GM12878 (cell line): ENCODE measurements around the gene LST1. TPM values are rescaled to one million over a fixed set of nuclear protein-coding genes. Genes with fewer than 3 reads are reported as not detected.

Experiments
- ATF7 ChIP-seq: fragments of 450-650 bp; IDR thresholded peaks from 2 replicates; pipeline ENCODE4 v1.6.1; 2016; ENCODE audit warnings: low read depth, mild to moderate bottlenecking
- BHLHE40 ChIP-seq, 2 experiments: fragments of 450-650 bp in 1 of 2; IDR thresholded peaks; 2 replicates each; pipeline ENCODE4 v1.6.1; 2011 to 2017; ENCODE audit warnings: low read depth in 2 of 2, borderline replicate concordance in 1 of 2, improper control_type of control experiment in 1 of 2, low read length in 1 of 2, mild to moderate bottlenecking in 1 of 2
- CHD2 ChIP-seq: IDR thresholded peaks from 2 replicates; pipeline ENCODE4 v1.6.1; 2011; ENCODE audit warnings: low read depth, low read length, improper control_type of control experiment, borderline replicate concordance
- ETV6 ChIP-seq, 2 experiments: fragments of 450-650 bp in 1 of 2; IDR thresholded peaks in 1 of 2; conservative IDR thresholded peaks in 1 of 2; 2 replicates each; pipeline ENCODE4 v1.6.1; 2014; ENCODE audit warnings: antibody characterized with exemption in 1 of 2, borderline replicate concordance in 1 of 2, low read depth in 1 of 2, mild to moderate bottlenecking in 1 of 2, moderate library complexity in 1 of 2
- IKZF1 ChIP-seq: fragments of 450-650 bp; conservative IDR thresholded peaks from 2 replicates; pipeline ENCODE4 v1.6.1; 2017; ENCODE audit warnings: antibody characterized with exemption, mild to moderate bottlenecking
- IRF4 ChIP-seq: IDR thresholded peaks from 2 replicates; pipeline ENCODE4 v1.6.1; 2011; ENCODE audit warnings: low read depth, low read length
- KAT2A ChIP-seq: conservative IDR thresholded peaks from 2 replicates; pipeline ENCODE4 v1.6.1; 2011; ENCODE audit warnings: low read depth, low read length; ENCODE audit not compliant: control insufficient read depth
- MAX ChIP-seq: IDR thresholded peaks from 2 replicates; pipeline ENCODE4 v1.6.1; 2012; ENCODE audit warnings: low read depth, low read length, improper control_type of control experiment
- MEF2B ChIP-seq: fragments of 450-650 bp; IDR thresholded peaks from 2 replicates; pipeline ENCODE4 v1.6.1; 2018; ENCODE audit warnings: mild to moderate bottlenecking, moderate library complexity; ENCODE audit not compliant: partially characterized antibody, poor library complexity, severe bottlenecking
- NRF1 ChIP-seq: conservative IDR thresholded peaks from 2 replicates; pipeline ENCODE4 v1.6.1; 2011; ENCODE audit warnings: mild to moderate bottlenecking, low read depth, low read length, improper control_type of control experiment
- PAX5 ChIP-seq: IDR thresholded peaks from 2 replicates; pipeline ENCODE4 v1.6.1; 2011; ENCODE audit warnings: low read depth, low read length, borderline replicate concordance
- POLR2AphosphoS5 ChIP-seq: IDR thresholded peaks from 2 replicates; pipeline ENCODE4 v1.6.1; 2011; ENCODE audit warnings: mild to moderate bottlenecking, low read length, inconsistent platforms
- PRDM15 ChIP-seq: fragments of 450-650 bp; formaldehyde crosslinking; IDR thresholded peaks from 2 replicates; pipeline ENCODE4 v1.4.0; 2020; ENCODE audit warnings: mild to moderate bottlenecking, moderate library complexity
- SKIL ChIP-seq: fragments of 450-650 bp; IDR thresholded peaks from 2 replicates; pipeline ENCODE4 v1.6.1; 2017; ENCODE audit warnings: mild to moderate bottlenecking, low read depth, inconsistent platforms; ENCODE audit not compliant: poor library complexity, severe bottlenecking
- SMC3 ChIP-seq: IDR thresholded peaks from 2 replicates; pipeline ENCODE4 v1.6.1; 2011; ENCODE audit warnings: low read length, improper control_type of control experiment, borderline replicate concordance
- SP1 ChIP-seq: IDR thresholded peaks from one replicate; pipeline ENCODE4 v1.6.1; 2011; ENCODE audit warnings: low read depth, low read length
- TCF12 ChIP-seq: IDR thresholded peaks from 2 replicates; pipeline ENCODE4 v1.6.1; 2011; ENCODE audit warnings: low read depth, mild to moderate bottlenecking, low read length
- ZNF687 ChIP-seq: fragments of 450-650 bp; IDR thresholded peaks from 2 replicates; pipeline ENCODE4 v1.6.1; 2017; ENCODE audit warnings: mild to moderate bottlenecking, moderate library complexity
- polyA plus RNA-seq, 11 experiments: library from polyadenylated mRNA; depleted of rRNA in 4 of 11; unstranded in 6 of 11; stranded (reverse) in 5 of 11; fragments of >200 nt; fragmentation: Nextera tagmentation in 4 of 11; fragmentation: Illumina TruSeq in 1 of 11; extraction: Ambion mirVana in 4 of 11; extraction: Trizol in 1 of 11; gene quantifications; 1 replicate in 1 of 11; 2 replicates in 10 of 11; pipeline versions ENCODE4 v1.2.1 to v1.2.3, GENCODE V29; 2011 to 2016; ENCODE audit warnings: inconsistent platforms in 2 of 11, missing spikeins in 2 of 11, low read depth in 1 of 11
- total RNA-seq, 4 experiments: library from RNA; depleted of rRNA in 3 of 4; stranded (reverse); fragments of >200 nt in 3 of 4; fragmentation: Illumina TruSeq in 1 of 4; extraction: Trizol in 1 of 4; gene quantifications; 2 replicates each; pipeline versions ENCODE4 v1.2.1 to v1.2.3, GENCODE V29; 2013 to 2021

The LST1 gene
- total and polyA plus RNA-seq, 10 of the 15 experiments (the other 5 are each of a cell fraction or from before 2014, with no cell fraction given) = 4.1 to 35.5 (median 16.4) TPM

GRCh38 chr6:31572041-31572911 lies 13.8 kb upstream of the LST1 start, which contains the start of gene LTA (continued):
- TF ChIP-seq ZNF687 (peak; percentile 97), TCF12 (peak; percentile 85), ETV6 (conservative IDR thresholded peaks at IDR 0.05 in 1 of 2, IDR thresholded peaks at IDR 0.05 in 1 of 2; ENCODE audit: borderline replicate concordance in 1 of 2, low read depth in 1 of 2) (peak in 1 of 2 experiments; percentile 41; a peak in 1 of 4 replicates), IRF4 (peak; percentile 25; the same call in 1 of the 2 replicates), PAX5 (peak; percentile 28; the same call in 1 of the 2 replicates), SKIL (no peak), IKZF1 (peak; percentile 77), SP1 (no peak), KAT2A (no peak), POLR2AphosphoS5 (peak; percentile 82), NRF1 (no peak), MEF2B (peak; percentile 40), BHLHE40 (IDR thresholded peaks at IDR 0.05; ENCODE audit: borderline replicate concordance in 1 of 2, low read depth in 2 of 2, low read length in 1 of 2) (peak in 1 of 2 experiments; percentile 64; a peak in 2 of 4 replicates), MAX (0 out of 2 replicates have a peak, but pooled peaks have one; percentile 56), SMC3 (no peak), PRDM15 (CRISPR knock-in tag) (no peak), ATF7 (peak; percentile 63), CHD2 (0 out of 2 replicates have a peak, but pooled peaks have one; percentile 18)
